ENCODE measurements around the gene NTNG2. TPM values are rescaled to one million over a fixed set of nuclear protein-coding genes. Genes with fewer than 3 reads are reported as not detected.

Gene NTNG2
- total RNA-seq, 2 donors from 2014 or later, result 1.3 TPM

GRCh38 chr9:132168347-132168746 is 6.5 kb downstream of the NTNG2 start:
- 80% methylated on average over 8 of the region's 8 CpGs; no CpG with 5 or more reads in 1 of the 2 experiments for WGBS, 2 experiments (ENCODE audit: insufficient coverage in 1 of 2, insufficient read length in 1 of 2)
- Histone ChIP-seq H3K27me3 (ENCODE audit: control insufficient read depth, insufficient read depth, low read length, poor library complexity, severe bottlenecking) (peaks cover 48% of the 10 kb centered on the region), H3K9ac (ENCODE audit: extremely low read depth, low read length, poor library complexity, severe bottlenecking) (no peak overlapping the region), H3K9me3 (ENCODE audit: control insufficient read depth, low read length) (no peaks in the 10 kb centered on the region), H3K27ac (ENCODE audit: low read depth, low read length) (no peak overlapping the region), H3K36me3 (ENCODE audit: control insufficient read depth, insufficient read depth, low read length) (no peaks in the 10 kb centered on the region), H3K4me3 (ENCODE audit: low read length) (no peak overlapping the region), H3K4me1 (ENCODE audit: control insufficient read depth, insufficient read depth, low read length) (peaks cover 3% of the 10 kb centered on the region)
- H3K9me3 Mint-ChIP-seq, result no peaks in the 10 kb centered on the region
- peaks cover 33% of the 10 kb centered on the region for H3K27me3 Mint-ChIP-seq (ENCODE audit: insufficient read depth)
- TF ChIP-seq CTCF (conservative IDR thresholded peaks at IDR 0.05), result no peak
- no peak overlapping the region for H3K4me3 Mint-ChIP-seq
- DNase-seq, result no peak
- no peak overlapping the region for H3K27ac Mint-ChIP-seq
- H3K4me1 Mint-ChIP-seq, result peaks cover 2% of the 10 kb centered on the region
- no peaks in the 10 kb centered on the region for H3K36me3 Mint-ChIP-seq (ENCODE audit: low read depth)

GRCh38 chr9:132168851-132169250 is 7.0 kb downstream of the NTNG2 start:
- Mint-ChIP-seq H3K9me3 (no peaks in the 10 kb centered on the region), H3K36me3 (ENCODE audit: low read depth) (no peaks in the 10 kb centered on the region), H3K27me3 (ENCODE audit: insufficient read depth) (peaks cover 28% of the 10 kb centered on the region), H3K4me1 (peaks cover 1% of the 10 kb centered on the region), H3K27ac (no peak overlapping the region), H3K4me3 (no peak overlapping the region)
- Histone ChIP-seq H3K36me3 (ENCODE audit: control insufficient read depth, insufficient read depth, low read length) (no peaks in the 10 kb centered on the region), H3K27me3 (ENCODE audit: control insufficient read depth, insufficient read depth, low read length, poor library complexity, severe bottlenecking) (peaks cover 43% of the 10 kb centered on the region), H3K27ac (ENCODE audit: low read depth, low read length) (no peak overlapping the region), H3K9ac (ENCODE audit: extremely low read depth, low read length, poor library complexity, severe bottlenecking) (no peak overlapping the region), H3K9me3 (ENCODE audit: control insufficient read depth, low read length) (no peaks in the 10 kb centered on the region), H3K4me1 (ENCODE audit: control insufficient read depth, insufficient read depth, low read length) (peaks cover under 1% of the 10 kb centered on the region), H3K4me3 (ENCODE audit: low read length) (no peak overlapping the region)
- 93 to 96% methylated on average over 3 to 7 of the region's 7 CpGs for WGBS, 2 experiments (ENCODE audit: insufficient coverage in 1 of 2, insufficient read length in 1 of 2)
- no peak for TF ChIP-seq CTCF (conservative IDR thresholded peaks at IDR 0.05)
- no peak for DNase-seq

GRCh38 chr9:132169672-132170392 is 8.0 kb downstream of the NTNG2 start:
- no peak overlapping the region for H3K27ac Mint-ChIP-seq
- DNase-seq, result peak; percentile 91
- TF ChIP-seq CTCF (conservative IDR thresholded peaks at IDR 0.05), result peak; percentile 97
- H3K9me3 Mint-ChIP-seq, result no peaks in the 10 kb centered on the region
- H3K4me3 Mint-ChIP-seq, result no peak overlapping the region
- 48 to 54% methylated on average over 17 to 26 of the region's 26 CpGs for WGBS, 2 experiments (ENCODE audit: insufficient coverage in 1 of 2, insufficient read length in 1 of 2)
- Histone ChIP-seq H3K9ac (ENCODE audit: extremely low read depth, low read length, poor library complexity, severe bottlenecking) (no peak overlapping the region), H3K27me3 (ENCODE audit: control insufficient read depth, insufficient read depth, low read length, poor library complexity, severe bottlenecking) (peaks cover 33% of the 10 kb centered on the region), H3K36me3 (ENCODE audit: control insufficient read depth, insufficient read depth, low read length) (no peaks in the 10 kb centered on the region), H3K27ac (ENCODE audit: low read depth, low read length) (no peak overlapping the region), H3K4me3 (ENCODE audit: low read length) (no peak overlapping the region), H3K9me3 (ENCODE audit: control insufficient read depth, low read length) (no peaks in the 10 kb centered on the region), H3K4me1 (ENCODE audit: control insufficient read depth, insufficient read depth, low read length) (no peaks in the 10 kb centered on the region)
- no peaks in the 10 kb centered on the region for H3K4me1 Mint-ChIP-seq
- H3K27me3 Mint-ChIP-seq (ENCODE audit: insufficient read depth), result peaks cover 19% of the 10 kb centered on the region
- H3K36me3 Mint-ChIP-seq (ENCODE audit: low read depth), result no peaks in the 10 kb centered on the region

All from endodermal cell (in vitro differentiated cells).